GM12878 (cell line): ENCODE data around the gene FAM114A1. TPM values are rescaled to one million over a fixed set of nuclear protein-coding genes. Genes with fewer than 3 reads are reported as not detected.
A peak's percentile ranks its signal among the peaks of the same experiment; 100 is the strongest.

Experiments used
- ATAC-seq: fragments of 200-7000 bp; cut with Tn5 transposase; 3 replicates; pipeline ENCODE4 v1.9.1; 2020; ENCODE audit warnings: mild to moderate bottlenecking, moderate library complexity
- BruUV-seq: library from RNA; stranded (reverse); fragments of 400-500 nt; replicated peaks from 2 replicates; lab custom pipeline; 2021; lab: Mats Ljungman, UMichigan
- CTCF ChIA-PET: fragments of 300-600 bp; sonication (Branson Sonifier 250); formaldehyde crosslinking; extraction: SDS; loops from one replicate; lab custom pipeline; 2021; ENCODE audit warnings: inconsistent platforms; lab: Yijun Ruan, JAX
- POLR2A ChIA-PET: fragments of 350-600 bp; formaldehyde crosslinking; extraction: SDS; loops from one replicate; lab custom pipeline; 2021; ENCODE audit warnings: inconsistent platforms; lab: Charles Lee
- RAD21 ChIA-PET: fragments of 300-600 bp; sonication (Branson Sonifier 250); formaldehyde crosslinking; loops from one replicate; lab custom pipeline; 2023; ENCODE audit warnings: antibody characterized with exemption; ENCODE audit not compliant: unreplicated experiment; lab: Charles Lee
- SMC1A ChIA-PET: fragments of 300-600 bp; sonication (Branson Sonifier 250); formaldehyde crosslinking; loops from one replicate; lab custom pipeline; 2023; ENCODE audit not compliant: unreplicated experiment, uncharacterized antibody; lab: Charles Lee
- DNase-seq: peaks from one replicate; pipeline ENCODE4 v3.0.0-alpha.2; 2011; ENCODE audit warnings: low read depth, low spot score
- FAIRE-seq: peaks from 3 replicates; lab custom pipeline; 2011; peaks lifted over from hg19 to GRCh38; lab: Jason Lieb, UNC
- H2AFZ ChIP-seq: 2 replicates; pipeline ENCODE4 v1.6.0; 2011; ENCODE audit warnings: low read depth, low read length, control low read depth; ENCODE audit not compliant: control insufficient read depth
- H3K27ac ChIP-seq: 2 replicates; pipeline ENCODE4 v1.5.1; 2011; ENCODE audit warnings: control low read depth; ENCODE audit not compliant: control insufficient read depth, insufficient read depth
- H3K27me3 ChIP-seq, 2 experiments: replicated peaks in 1 of 2; 2 replicates each; pipeline versions ENCODE4 v1.6.0 to v1.6.1; 2011; ENCODE audit warnings: low read length in 1 of 2; ENCODE audit not compliant: control insufficient read depth in 2 of 2, insufficient read depth in 2 of 2
- H3K36me3 ChIP-seq, 2 experiments: 2 replicates each; pipeline ENCODE4 v1.5.1; 2011; ENCODE audit warnings: low read length in 1 of 2; ENCODE audit not compliant: control insufficient read depth in 2 of 2, insufficient read depth in 2 of 2
- H3K4me1 ChIP-seq: 2 replicates; pipeline ENCODE4 v1.6.1; 2011; ENCODE audit warnings: mild to moderate bottlenecking, low read length, moderate library complexity, mixed read lengths; ENCODE audit not compliant: control insufficient read depth, insufficient read depth
- H3K4me2 ChIP-seq: 2 replicates; pipeline ENCODE4 v1.6.0; 2011; ENCODE audit warnings: control low read depth; ENCODE audit not compliant: control insufficient read depth, insufficient read depth
- H3K4me3 ChIP-seq: fragments of 200-600 bp; sonication (generic); 2 replicates; pipeline ENCODE4 v1.5.1; 2016
- H3K79me2 ChIP-seq: 2 replicates; pipeline ENCODE4 v1.6.0; 2011; ENCODE audit warnings: low read length; ENCODE audit not compliant: control insufficient read depth, insufficient read depth
- H3K9ac ChIP-seq: 2 replicates; pipeline ENCODE4 v1.8.0; 2011; ENCODE audit warnings: low read length, control low read depth, mixed read lengths; ENCODE audit not compliant: control insufficient read depth, insufficient read depth
- H3K9me3 ChIP-seq: replicated peaks from 3 replicates; pipeline ENCODE4 v1.5.1; 2011; ENCODE audit warnings: mild to moderate bottlenecking, low read length; ENCODE audit not compliant: control insufficient read depth, insufficient read depth
- H4K20me1 ChIP-seq: 2 replicates; pipeline ENCODE4 v1.6.0; 2011; ENCODE audit not compliant: control insufficient read depth, insufficient read depth
- ATF7 ChIP-seq: fragments of 450-650 bp; IDR thresholded peaks from 2 replicates; pipeline ENCODE4 v1.6.1; 2016; ENCODE audit warnings: low read depth, mild to moderate bottlenecking
- PKNOX1 ChIP-seq: fragments of 450-650 bp; IDR thresholded peaks from 2 replicates; pipeline ENCODE4 v1.6.1; 2016; ENCODE audit warnings: mild to moderate bottlenecking
- SKIL ChIP-seq: fragments of 450-650 bp; IDR thresholded peaks from 2 replicates; pipeline ENCODE4 v1.6.1; 2017; ENCODE audit warnings: mild to moderate bottlenecking, low read depth, inconsistent platforms; ENCODE audit not compliant: poor library complexity, severe bottlenecking
- TARDBP ChIP-seq: IDR thresholded peaks from 2 replicates; pipeline ENCODE4 v1.6.1; 2016; ENCODE audit warnings: borderline replicate concordance
- ZNF384 ChIP-seq: IDR thresholded peaks from 2 replicates; pipeline ENCODE4 v1.6.1; 2012; ENCODE audit warnings: low read depth, mild to moderate bottlenecking, low read length, improper control_type of control experiment, borderline replicate concordance
- ZSCAN29 ChIP-seq: fragments of 450-650 bp; IDR thresholded peaks from 2 replicates; pipeline ENCODE4 v1.6.1; 2017; ENCODE audit warnings: mild to moderate bottlenecking, moderate library complexity
- WGBS: methylation state at CpG from one replicate; pipeline ENCODE4 v1.1.6; 2016; ENCODE audit warnings: low lambda C conversion rate; ENCODE audit not compliant: insufficient replicate concordance, insufficient coverage; ENCODE audit errors: missing lambda C conversion rate; 5-methylcytosine and 5-hydroxymethylcytosine counted together
- in situ Hi-C: fragments of 300-500 bp; cut with MboI; formaldehyde crosslinking; loops from 9 replicates; pipeline ENCODE4 v1.14.3; 2018; ENCODE audit warnings: mixed read lengths
- intact Hi-C: fragments of 100-400 bp; cut with micrococcal nuclease; formaldehyde crosslinking; loops from one replicate; pipeline ENCODE4 v1.14.2; 2022; ENCODE audit not compliant: unreplicated experiment
- polyA plus RNA-seq, 11 experiments: library from polyadenylated mRNA; depleted of rRNA in 4 of 11; unstranded in 6 of 11; stranded (reverse) in 5 of 11; fragments of >200 nt; fragmentation: Nextera tagmentation in 4 of 11; fragmentation: Illumina TruSeq in 1 of 11; extraction: Ambion mirVana in 4 of 11; extraction: Trizol in 1 of 11; gene quantifications; 1 replicate in 1 of 11; 2 replicates in 10 of 11; pipeline versions ENCODE4 v1.2.1 to v1.2.3, GENCODE V29; 2011 to 2016; ENCODE audit warnings: inconsistent platforms in 2 of 11, missing spikeins in 2 of 11, low read depth in 1 of 11
- total RNA-seq, 4 experiments: library from RNA; depleted of rRNA in 3 of 4; stranded (reverse); fragments of >200 nt in 3 of 4; fragmentation: Illumina TruSeq in 1 of 4; extraction: Trizol in 1 of 4; gene quantifications; 2 replicates each; pipeline versions ENCODE4 v1.2.1 to v1.2.3, GENCODE V29; 2013 to 2021
- TF ChIP-seq, protein P1 (sequence below): fragments of 450-650 bp; IDR thresholded peaks from 2 replicates; pipeline ENCODE4 v1.6.1; 2014; ENCODE audit warnings: mild to moderate bottlenecking
- TF ChIP-seq, protein P2 (sequence below): IDR thresholded peaks from 2 replicates; pipeline ENCODE4 v1.6.1; 2011; ENCODE audit warnings: mild to moderate bottlenecking, low read depth, low read length, moderate library complexity; ENCODE audit not compliant: insufficient replicate concordance
- TF ChIP-seq, protein P3 (sequence below): IDR thresholded peaks from 2 replicates; pipeline ENCODE4 v1.6.1; 2011; ENCODE audit warnings: borderline replicate concordance, low read depth, mild to moderate bottlenecking, moderate library complexity, mixed read lengths, low read length; ENCODE audit not compliant: insufficient read depth; ENCODE audit errors: extremely low read length
- TF ChIP-seq, protein P4 (sequence below): fragments of 450-650 bp; conservative IDR thresholded peaks from 2 replicates; pipeline ENCODE4 v1.6.1; 2017; ENCODE audit warnings: mild to moderate bottlenecking, moderate library complexity

The FAM114A1 gene
- total and polyA plus RNA-seq, 10 of the 15 experiments (the other 5 are each of a cell fraction or from before 2014, with no cell fraction given), result 1.3 to 6.2 (median 3.9) TPM

- peak; percentile 77 for TF ChIP-seq PKNOX1
- TF ChIP-seq, protein P1, sequence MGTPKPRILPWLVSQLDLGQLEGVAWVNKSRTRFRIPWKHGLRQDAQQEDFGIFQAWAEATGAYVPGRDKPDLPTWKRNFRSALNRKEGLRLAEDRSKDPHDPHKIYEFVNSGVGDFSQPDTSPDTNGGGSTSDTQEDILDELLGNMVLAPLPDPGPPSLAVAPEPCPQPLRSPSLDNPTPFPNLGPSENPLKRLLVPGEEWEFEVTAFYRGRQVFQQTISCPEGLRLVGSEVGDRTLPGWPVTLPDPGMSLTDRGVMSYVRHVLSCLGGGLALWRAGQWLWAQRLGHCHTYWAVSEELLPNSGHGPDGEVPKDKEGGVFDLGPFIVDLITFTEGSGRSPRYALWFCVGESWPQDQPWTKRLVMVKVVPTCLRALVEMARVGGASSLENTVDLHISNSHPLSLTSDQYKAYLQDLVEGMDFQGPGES, result no peak
- TF ChIP-seq, all 136 proteins: peak for 31
Observed at GRCh38 chr4:38889143-38889542, 21.5 kb downstream of the FAM114A1 start (continued).

DNA sequence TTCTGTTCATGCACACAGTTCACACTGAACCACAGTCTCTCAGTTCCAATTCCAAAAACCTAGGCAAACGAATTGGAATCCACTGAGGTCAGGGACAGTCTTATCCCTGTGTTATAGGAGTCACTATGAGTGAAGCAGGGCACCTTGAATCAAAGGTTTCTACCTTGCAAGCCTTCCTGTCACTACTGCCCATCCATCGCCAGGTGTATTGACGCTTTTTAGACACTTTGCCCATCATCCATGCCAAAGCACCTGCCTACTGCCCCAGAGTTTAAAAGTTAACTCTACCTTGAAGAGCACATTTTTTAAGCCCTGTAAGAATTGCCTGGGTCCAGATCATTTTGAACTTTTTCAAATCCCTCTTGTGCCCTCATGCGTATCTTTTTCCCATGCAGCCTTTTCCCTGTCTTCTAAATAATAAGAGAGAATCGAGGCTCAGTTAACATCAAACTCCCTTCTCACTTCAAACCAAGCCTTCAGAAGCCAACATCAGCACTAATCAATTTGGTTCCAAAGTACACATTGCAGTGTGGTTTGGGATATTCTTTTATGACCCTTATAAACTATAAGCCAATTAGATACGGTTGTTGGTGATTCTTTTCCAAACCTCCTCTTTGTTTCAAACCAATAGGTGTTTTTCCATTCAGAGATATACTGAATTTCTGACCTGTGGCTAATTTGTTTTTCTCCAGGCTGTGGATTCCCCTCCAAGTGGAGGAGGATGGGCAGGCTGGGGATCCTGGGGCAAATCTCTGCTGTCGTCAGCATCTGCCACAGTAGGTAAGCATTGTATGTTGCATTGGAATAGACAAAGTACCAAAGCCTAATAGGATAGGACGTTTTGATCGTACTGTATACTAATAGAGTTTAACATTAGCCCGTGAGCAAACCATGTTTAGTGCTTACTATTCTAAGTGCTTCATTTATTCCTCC is 23.7 kb downstream of the FAM114A1 start:
- RAD21 ChIA-PET, result interaction anchor here (1.0 to 6.7 kb wide), 8 partner anchors 11 to 247 kb away, joined by 3 to 49 read pairs (median 12); no protein-coding TSS in a partner anchor
- TF ChIP-seq SKIL (no peak), TARDBP (no peak), ZNF384 (no peak), ATF7 (no peak), ZSCAN29 (no peak)
- TF ChIP-seq, protein P2, sequence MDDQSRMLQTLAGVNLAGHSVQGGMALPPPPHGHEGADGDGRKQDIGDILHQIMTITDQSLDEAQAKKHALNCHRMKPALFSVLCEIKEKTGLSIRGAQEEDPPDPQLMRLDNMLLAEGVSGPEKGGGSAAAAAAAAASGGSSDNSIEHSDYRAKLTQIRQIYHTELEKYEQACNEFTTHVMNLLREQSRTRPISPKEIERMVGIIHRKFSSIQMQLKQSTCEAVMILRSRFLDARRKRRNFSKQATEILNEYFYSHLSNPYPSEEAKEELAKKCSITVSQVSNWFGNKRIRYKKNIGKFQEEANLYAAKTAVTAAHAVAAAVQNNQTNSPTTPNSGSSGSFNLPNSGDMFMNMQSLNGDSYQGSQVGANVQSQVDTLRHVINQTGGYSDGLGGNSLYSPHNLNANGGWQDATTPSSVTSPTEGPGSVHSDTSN, result no peak
- TF ChIP-seq, protein P3, sequence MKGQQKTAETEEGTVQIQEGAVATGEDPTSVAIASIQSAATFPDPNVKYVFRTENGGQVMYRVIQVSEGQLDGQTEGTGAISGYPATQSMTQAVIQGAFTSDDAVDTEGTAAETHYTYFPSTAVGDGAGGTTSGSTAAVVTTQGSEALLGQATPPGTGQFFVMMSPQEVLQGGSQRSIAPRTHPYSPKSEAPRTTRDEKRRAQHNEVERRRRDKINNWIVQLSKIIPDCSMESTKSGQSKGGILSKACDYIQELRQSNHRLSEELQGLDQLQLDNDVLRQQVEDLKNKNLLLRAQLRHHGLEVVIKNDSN, result no peak
- TF ChIP-seq, protein P4, sequence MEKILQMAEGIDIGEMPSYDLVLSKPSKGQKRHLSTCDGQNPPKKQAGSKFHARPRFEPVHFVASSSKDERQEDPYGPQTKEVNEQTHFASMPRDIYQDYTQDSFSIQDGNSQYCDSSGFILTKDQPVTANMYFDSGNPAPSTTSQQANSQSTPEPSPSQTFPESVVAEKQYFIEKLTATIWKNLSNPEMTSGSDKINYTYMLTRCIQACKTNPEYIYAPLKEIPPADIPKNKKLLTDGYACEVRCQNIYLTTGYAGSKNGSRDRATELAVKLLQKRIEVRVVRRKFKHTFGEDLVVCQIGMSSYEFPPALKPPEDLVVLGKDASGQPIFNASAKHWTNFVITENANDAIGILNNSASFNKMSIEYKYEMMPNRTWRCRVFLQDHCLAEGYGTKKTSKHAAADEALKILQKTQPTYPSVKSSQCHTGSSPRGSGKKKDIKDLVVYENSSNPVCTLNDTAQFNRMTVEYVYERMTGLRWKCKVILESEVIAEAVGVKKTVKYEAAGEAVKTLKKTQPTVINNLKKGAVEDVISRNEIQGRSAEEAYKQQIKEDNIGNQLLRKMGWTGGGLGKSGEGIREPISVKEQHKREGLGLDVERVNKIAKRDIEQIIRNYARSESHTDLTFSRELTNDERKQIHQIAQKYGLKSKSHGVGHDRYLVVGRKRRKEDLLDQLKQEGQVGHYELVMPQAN, result no peak

More for the DNA sequence above, 23.7 kb downstream of the FAM114A1 start:
- Histone ChIP-seq H3K9ac (no peak overlapping the region), H3K9me3 (no peaks in the 10 kb centered on the region), H3K4me1 (no peaks in the 10 kb centered on the region), H3K79me2 (no peaks in the 10 kb centered on the region), H3K4me2 (no peak overlapping the region), H3K27ac (no peak overlapping the region), H4K20me1 (no peaks in the 10 kb centered on the region), H3K4me3 (no peak overlapping the region), H2AFZ (no peak overlapping the region), H3K36me3 (no peaks in the 10 kb centered on the region), H3K27me3 (no peaks in the 10 kb centered on the region)
- no peak for FAIRE-seq
- intact Hi-C loops (no loop called here), in situ Hi-C loops (no loop called here)
- POLR2A ChIA-PET, result interaction anchor here (1.1 to 1.4 kb wide), 2 partner anchors 16 to 136 kb away, joined by 3 to 4 read pairs; no protein-coding TSS in a partner anchor
- no TSS peak for BruUV-seq
- ATAC-seq, result no peak
- DNase-seq, result no peak
- WGBS, result 90% methylated on average over 10 of the region's 10 CpGs
- CTCF ChIA-PET, result interaction anchor here (0.8 to 7.9 kb wide), 8 partner anchors 8 to 244 kb away, joined by 3 to 100 read pairs (median 42); no protein-coding TSS in a partner anchor
- SMC1A ChIA-PET, result interaction anchor here (0.6 to 6.8 kb wide), 14 partner anchors 10 to 822 kb away, joined by 3 to 62 read pairs (median 22); partner anchors contain the start of genes TLR1, TLR10 and TLR6
